HepG2 (cell line): ENCODE results near the gene TAOK3. TPM values are rescaled to one million over a fixed set of nuclear protein-coding genes. Genes with fewer than 3 reads are reported as not detected.

Experiments
- ATAC-seq: fragments of 200-7000 bp; cut with Tn5 transposase; 3 replicates; pipeline ENCODE4 v1.9.1; 2020; ENCODE audit warnings: mild to moderate bottlenecking, moderate library complexity
- BruUV-seq: library from RNA; stranded (reverse); fragments of 400-500 nt; replicated peaks from 2 replicates; lab custom pipeline; 2021; lab: Mats Ljungman, UMichigan
- CTCF ChIA-PET: fragments of 300-600 bp; formaldehyde crosslinking; extraction: SDS; loops from one replicate; lab custom pipeline; 2021; ENCODE audit warnings: low total read pairs, inconsistent platforms, low intra/inter-chr PET ratio; lab: Yijun Ruan, JAX
- POLR2A ChIA-PET: fragments of 350-600 bp; sonication (Branson Sonifier 250); formaldehyde crosslinking; loops from one replicate; lab custom pipeline; 2020; ENCODE audit warnings: antibody characterized with exemption, inconsistent platforms; lab: Yijun Ruan, JAX
- DNase-seq: peaks from one replicate; pipeline ENCODE4 v3.0.0-alpha.2; 2015; ENCODE audit warnings: low spot score
- FAIRE-seq: peaks from 3 replicates; lab custom pipeline; 2011; peaks lifted over from hg19 to GRCh38; lab: Jason Lieb, UNC
- H2AFZ ChIP-seq: one replicate; pipeline ENCODE4 v1.6.1; 2011; ENCODE audit warnings: low read length, inconsistent platforms
- H3K27ac ChIP-seq: fragments of 300-600 bp; 3 replicates; pipeline ENCODE4 v1.8.0; 2011; ENCODE audit warnings: mixed run types, mild to moderate bottlenecking, mixed read lengths, low read length, inconsistent platforms; ENCODE audit not compliant: insufficient read depth; ENCODE audit errors: extremely low read length
- H3K27me3 ChIP-seq, 2 experiments: fragments of 200-600 bp in 1 of 2; 2 replicates in 1 of 2; 3 replicates in 1 of 2; pipeline versions ENCODE4 v1.6.0 to v1.8.0; 2011; ENCODE audit warnings: low read length in 2 of 2, mild to moderate bottlenecking in 2 of 2, moderate library complexity in 2 of 2, inconsistent platforms in 1 of 2; ENCODE audit not compliant: insufficient read depth in 2 of 2, control insufficient read depth in 1 of 2
- H3K36me3 ChIP-seq, 2 experiments: fragments of 200-600 bp in 1 of 2; replicated peaks in 1 of 2; 2 replicates in 1 of 2; 3 replicates in 1 of 2; pipeline versions ENCODE4 v1.5.1 to v1.8.0; 2011; ENCODE audit warnings: low read length in 2 of 2, inconsistent platforms in 1 of 2; ENCODE audit not compliant: insufficient read depth in 2 of 2, control insufficient read depth in 1 of 2
- H3K4me1 ChIP-seq: 2 replicates; pipeline ENCODE4 v1.5.1; 2012; ENCODE audit warnings: low read length, inconsistent platforms; ENCODE audit not compliant: insufficient read depth
- H3K4me2 ChIP-seq: 2 replicates; pipeline ENCODE4 v1.6.0; 2011; ENCODE audit warnings: low read depth, low read length, inconsistent platforms
- H3K4me3 ChIP-seq, 3 experiments: fragments of 200-600 bp in 1 of 3; sonication (generic), shearing (Covaris generic) in 1 of 3; replicated peaks in 1 of 3; 2 replicates each; pipeline ENCODE4 v1.5.1; 2011 to 2016; ENCODE audit warnings: low read length in 3 of 3, inconsistent platforms in 2 of 3, low read depth in 2 of 3, mild to moderate bottlenecking in 2 of 3, control low read depth in 1 of 3, mixed read lengths in 1 of 3; ENCODE audit not compliant: insufficient read depth in 1 of 3
- H3K79me2 ChIP-seq: one replicate; pipeline ENCODE4 v1.6.1; 2011; ENCODE audit warnings: low read length, inconsistent platforms; ENCODE audit not compliant: insufficient read depth
- H3K9ac ChIP-seq: 2 replicates; pipeline ENCODE4 v1.6.0; 2011; ENCODE audit warnings: mild to moderate bottlenecking, low read depth, low read length, inconsistent platforms; ENCODE audit not compliant: insufficient read depth
- H3K9me3 ChIP-seq: 2 replicates; pipeline ENCODE4 v1.5.1; 2012; ENCODE audit warnings: mild to moderate bottlenecking, low read length
- H4K20me1 ChIP-seq: 2 replicates; pipeline ENCODE4 v1.6.0; 2011; ENCODE audit warnings: inconsistent platforms, mild to moderate bottlenecking, low read length, moderate library complexity; ENCODE audit not compliant: insufficient read depth
- ARID5B ChIP-seq: IDR thresholded peaks from 2 replicates; pipeline ENCODE4 v1.4.0; 2020; ENCODE audit warnings: mild to moderate bottlenecking, missing genetic modification reagents
- DRAP1 ChIP-seq: IDR thresholded peaks from 2 replicates; pipeline ENCODE4 v1.6.1; 2016; ENCODE audit warnings: missing genetic modification reagents, missing compliant biosample characterization
- FOSL1 ChIP-seq: sonication (generic); formaldehyde crosslinking; IDR thresholded peaks from 2 replicates; pipeline ENCODE4 v1.9.0; 2021; ENCODE audit warnings: missing genetic modification reagents, borderline replicate concordance
- GLI4 ChIP-seq: sonication (generic); formaldehyde crosslinking; IDR thresholded peaks from 2 replicates; pipeline ENCODE4 v1.5.1; 2020; ENCODE audit warnings: missing genetic modification reagents, mild to moderate bottlenecking, moderate library complexity, borderline replicate concordance
- HNF4A ChIP-seq: sonication (generic); formaldehyde crosslinking; IDR thresholded peaks from 2 replicates; pipeline ENCODE4 v1.4.0; 2020; ENCODE audit warnings: missing genetic modification reagents
- KAT7 ChIP-seq: IDR thresholded peaks from 2 replicates; pipeline ENCODE4 v1.6.1; 2018; ENCODE audit warnings: borderline replicate concordance, missing compliant biosample characterization
- RNF2 ChIP-seq: fragments of 450-650 bp; conservative IDR thresholded peaks from 2 replicates; pipeline ENCODE4 v1.6.1; 2016; ENCODE audit warnings: low read depth
- ZBTB14 ChIP-seq: sonication (generic); formaldehyde crosslinking; IDR thresholded peaks from 2 replicates; pipeline ENCODE4 v1.4.0; 2020; ENCODE audit warnings: missing genetic modification reagents
- ZBTB7B ChIP-seq: sonication (generic); formaldehyde crosslinking; IDR thresholded peaks from 2 replicates; pipeline ENCODE4 v1.4.0; 2020; ENCODE audit warnings: missing genetic modification reagents
- ZBTB8A ChIP-seq: sonication (generic); formaldehyde crosslinking; IDR thresholded peaks from 2 replicates; pipeline ENCODE4 v1.4.0; 2020; ENCODE audit warnings: mild to moderate bottlenecking, low read depth, missing genetic modification reagents, borderline replicate concordance
- ZEB1 ChIP-seq: IDR thresholded peaks from 2 replicates; pipeline ENCODE4 v1.6.1; 2012; ENCODE audit warnings: mild to moderate bottlenecking, low read depth, inconsistent platforms; ENCODE audit not compliant: insufficient replicate concordance
- ZFP1 ChIP-seq: IDR thresholded peaks from 2 replicates; pipeline ENCODE4 v1.6.1; 2016
- ZFP41 ChIP-seq: sonication (generic); formaldehyde crosslinking; IDR thresholded peaks from 2 replicates; pipeline ENCODE4 v1.4.0; 2020; ENCODE audit warnings: mild to moderate bottlenecking, missing genetic modification reagents, borderline replicate concordance
- ZHX1 ChIP-seq: sonication (generic); formaldehyde crosslinking; IDR thresholded peaks from 2 replicates; pipeline ENCODE4 v1.8.1; 2022; ENCODE audit warnings: low read depth, mild to moderate bottlenecking, missing genetic modification reagents
- ZNF75D ChIP-seq: sonication (generic); formaldehyde crosslinking; IDR thresholded peaks from 2 replicates; pipeline ENCODE4 v1.8.1; 2023; ENCODE audit warnings: missing genetic modification reagents, mild to moderate bottlenecking, borderline replicate concordance
- ZNF770 ChIP-seq: sonication (generic); formaldehyde crosslinking; IDR thresholded peaks from 2 replicates; pipeline ENCODE4 v1.5.0; 2020; ENCODE audit warnings: mild to moderate bottlenecking, missing genetic modification reagents
- in situ Hi-C: cut with HindIII; loops from 2 replicates; pipeline ENCODE4 v1.10.0; 2017; ENCODE audit warnings: low pct_unique_long_range_greater_than_20kb; ENCODE audit not compliant: extremely low pct_ligation_motif_present
- intact Hi-C: fragments of 100-400 bp; cut with micrococcal nuclease; formaldehyde crosslinking; loops from one replicate; pipeline ENCODE4 v1.10.0; 2022; ENCODE audit not compliant: unreplicated experiment
- polyA plus RNA-seq, 8 experiments: library from polyadenylated mRNA; depleted of rRNA in 3 of 8; stranded (reverse) in 7 of 8; unstranded in 1 of 8; fragments of >200 nt; fragmentation: Illumina TruSeq in 4 of 8; extraction: Trizol in 4 of 8; gene quantifications; 2 replicates each; pipeline versions ENCODE4 v1.2.1 to v1.2.3, GENCODE V29; 2011 to 2016; ENCODE audit warnings: low read depth in 4 of 8, missing spikeins in 1 of 8, mixed read lengths in 1 of 8; ENCODE audit not compliant: insufficient read depth in 1 of 8
- total RNA-seq, 5 experiments: library from RNA; depleted of rRNA; stranded (reverse); fragments of >200 nt; fragmentation: Illumina TruSeq; extraction: Trizol; gene quantifications; 2 replicates each; pipeline ENCODE4 v1.2.3, GENCODE V29; 2016; ENCODE audit warnings: low read depth in 1 of 5

The TAOK3 gene
- total and polyA plus RNA-seq, 2 of the 13 experiments (the other 11 are each of a cell fraction or from before 2014, with no cell fraction given), result 10.4 to 12.3 TPM

GRCh38 chr12:118287728-118288127, 85.0 kb downstream of the TAOK3 start:
- no peaks in the 10 kb centered on the region for H4K20me1 ChIP-seq
- no peaks in the 10 kb centered on the region for H3K4me1 ChIP-seq
- H3K79me2 ChIP-seq, result no peaks in the 10 kb centered on the region
- no peak for DNase-seq
- no peak overlapping the region for H3K4me3 ChIP-seq
- no peaks in the 10 kb centered on the region for H3K9me3 ChIP-seq
- FAIRE-seq, result no peak
- intact Hi-C loops, result no loop called here
- CTCF ChIA-PET, result no interaction called here
- H3K36me3 ChIP-seq, result no peaks in the 10 kb centered on the region
- no peak for ATAC-seq
- no peak overlapping the region for H2AFZ ChIP-seq
- BruUV-seq, result no TSS peak
- no peak overlapping the region for H3K9ac ChIP-seq
- no peak overlapping the region for H3K4me2 ChIP-seq
- in situ Hi-C loops, result no loop called here
- H3K27ac ChIP-seq, result no peak overlapping the region
- H3K27me3 ChIP-seq, result no peaks in the 10 kb centered on the region
- POLR2A ChIA-PET, result no interaction called here
- TF ChIP-seq ZBTB14 (CRISPR knock-in tag) (no peak), KAT7 (no peak), ZHX1 (CRISPR knock-in tag) (no peak), ZEB1 (no peak), ZBTB8A (no peak), HNF4A (CRISPR knock-in tag) (no peak), FOSL1 (CRISPR knock-in tag) (no peak), GLI4 (CRISPR knock-in tag) (no peak), ZNF75D (CRISPR knock-in tag) (no peak), ZFP1 (no peak), RNF2 (no peak), DRAP1 (CRISPR knock-in tag) (no peak), ZNF770 (CRISPR knock-in tag) (no peak), ZFP41 (CRISPR knock-in tag) (no peak), ZBTB7B (CRISPR knock-in tag) (no peak), ARID5B (CRISPR knock-in tag) (no peak)
